ENCODE results near the gene PPP1R7.

The PPP1R7 gene

DNA sequence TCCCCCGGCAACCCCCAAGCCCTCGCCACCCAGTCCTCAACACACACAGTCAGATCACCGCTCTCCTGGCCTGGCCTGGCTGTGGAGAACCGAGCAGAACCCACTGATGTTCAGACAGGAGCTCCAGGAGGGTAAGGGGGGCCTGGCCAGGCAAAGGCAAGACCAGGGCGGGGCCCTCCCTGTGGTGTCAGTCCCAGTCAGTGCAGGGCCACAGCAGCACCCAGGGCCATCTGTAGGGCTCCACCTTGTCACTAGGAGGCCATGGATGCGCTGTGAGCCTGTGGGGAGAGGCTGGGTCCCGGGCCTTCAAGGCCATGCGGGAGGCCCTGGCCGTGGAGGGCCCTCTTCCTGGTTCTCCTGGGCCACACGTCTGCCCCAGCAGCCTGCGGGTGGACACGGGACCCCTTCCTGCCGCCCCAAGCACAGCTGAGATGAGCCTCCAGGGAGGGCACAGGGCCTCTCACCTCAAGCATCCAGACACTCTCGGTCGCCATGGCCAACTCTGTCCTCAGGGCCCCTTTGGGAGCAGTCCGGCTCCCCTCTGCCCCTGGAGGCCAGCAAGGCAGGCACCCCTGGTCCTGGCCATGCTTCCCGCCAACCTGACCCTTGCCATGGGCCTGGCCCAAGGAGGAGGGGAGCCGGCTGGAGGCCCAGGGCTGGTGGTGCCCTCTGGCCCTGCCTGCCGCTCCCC is 40.2 kb downstream of the PPP1R7 start:
- ATAC-seq (ENCODE audit: insufficient read depth, low read depth) (peak; percentile 41; the same call in 1 of the 3 replicates), DNase-seq (no peak)
- Histone ChIP-seq H4K20me1 (ENCODE audit: insufficient read depth, low read length) (0 out of 2 replicates have a peak, but pooled peaks cover 3% of the 10 kb centered on the region), H3K4me3 (ENCODE audit: low read depth in 1 of 2, low read length in 2 of 2) (no peak overlapping the region), H3K9ac (ENCODE audit: low read depth, low read length) (no peak overlapping the region), H3K27me3 (ENCODE audit: insufficient read depth, low read length, poor library complexity) (no peaks in the 10 kb centered on the region), H3K79me2 (ENCODE audit: insufficient read depth, low read length) (no peaks in the 10 kb centered on the region), H3K27ac (ENCODE audit: low read length) (no peak overlapping the region), H2AFZ (ENCODE audit: low read depth, low read length) (no peak overlapping the region), H3K9me3 (ENCODE audit: insufficient read depth, low read length, severe bottlenecking) (no peaks in the 10 kb centered on the region), H3K36me3 (ENCODE audit: insufficient read depth, low read length) (no peaks in the 10 kb centered on the region), H3K4me2 (ENCODE audit: insufficient read depth, low read length) (no peak overlapping the region), H3K4me1 (ENCODE audit: insufficient read depth, low read length) (no peaks in the 10 kb centered on the region)
- TF ChIP-seq, protein P1, sequence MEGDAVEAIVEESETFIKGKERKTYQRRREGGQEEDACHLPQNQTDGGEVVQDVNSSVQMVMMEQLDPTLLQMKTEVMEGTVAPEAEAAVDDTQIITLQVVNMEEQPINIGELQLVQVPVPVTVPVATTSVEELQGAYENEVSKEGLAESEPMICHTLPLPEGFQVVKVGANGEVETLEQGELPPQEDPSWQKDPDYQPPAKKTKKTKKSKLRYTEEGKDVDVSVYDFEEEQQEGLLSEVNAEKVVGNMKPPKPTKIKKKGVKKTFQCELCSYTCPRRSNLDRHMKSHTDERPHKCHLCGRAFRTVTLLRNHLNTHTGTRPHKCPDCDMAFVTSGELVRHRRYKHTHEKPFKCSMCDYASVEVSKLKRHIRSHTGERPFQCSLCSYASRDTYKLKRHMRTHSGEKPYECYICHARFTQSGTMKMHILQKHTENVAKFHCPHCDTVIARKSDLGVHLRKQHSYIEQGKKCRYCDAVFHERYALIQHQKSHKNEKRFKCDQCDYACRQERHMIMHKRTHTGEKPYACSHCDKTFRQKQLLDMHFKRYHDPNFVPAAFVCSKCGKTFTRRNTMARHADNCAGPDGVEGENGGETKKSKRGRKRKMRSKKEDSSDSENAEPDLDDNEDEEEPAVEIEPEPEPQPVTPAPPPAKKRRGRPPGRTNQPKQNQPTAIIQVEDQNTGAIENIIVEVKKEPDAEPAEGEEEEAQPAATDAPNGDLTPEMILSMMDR (IDR thresholded peaks at IDR 0.05; ENCODE audit: borderline replicate concordance, extremely low read depth, low read length, poor library complexity, severe bottlenecking): no peak
- no peak for TF ChIP-seq EZH2 (IDR thresholded peaks at IDR 0.05; ENCODE audit: borderline replicate concordance, low read depth, low read length, severe bottlenecking)

DNA sequence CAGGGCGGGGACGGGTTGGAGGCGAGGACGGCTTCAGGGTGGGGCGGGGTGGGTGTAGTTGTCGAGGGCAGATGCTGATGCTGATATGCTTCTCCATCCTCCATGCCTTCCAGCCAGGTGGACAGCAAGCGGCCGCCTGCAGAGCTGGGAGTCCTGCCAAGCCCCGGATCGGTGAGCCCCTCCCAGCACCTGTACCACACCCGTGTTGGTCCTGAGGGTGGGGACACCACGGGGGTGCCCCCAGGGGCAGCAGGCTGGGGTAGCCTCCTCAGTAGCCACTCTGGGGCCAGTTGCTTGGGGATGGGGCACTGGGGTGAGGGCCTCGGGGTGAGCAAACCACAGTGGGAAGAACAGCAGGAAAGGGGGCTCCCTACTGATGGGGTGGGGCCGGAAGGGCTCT is 40.8 kb downstream of the PPP1R7 start:
- TF ChIP-seq, protein P1 (IDR thresholded peaks at IDR 0.05; ENCODE audit: borderline replicate concordance, extremely low read depth, low read length, poor library complexity, severe bottlenecking): no peak
- TF ChIP-seq EZH2 (IDR thresholded peaks at IDR 0.05; ENCODE audit: borderline replicate concordance, low read depth, low read length, severe bottlenecking): no peak
- ATAC-seq (ENCODE audit: insufficient read depth, low read depth): no peak
- no peaks in the 10 kb centered on the region for H3K9me3 ChIP-seq (ENCODE audit: insufficient read depth, low read length, severe bottlenecking)

DNA sequence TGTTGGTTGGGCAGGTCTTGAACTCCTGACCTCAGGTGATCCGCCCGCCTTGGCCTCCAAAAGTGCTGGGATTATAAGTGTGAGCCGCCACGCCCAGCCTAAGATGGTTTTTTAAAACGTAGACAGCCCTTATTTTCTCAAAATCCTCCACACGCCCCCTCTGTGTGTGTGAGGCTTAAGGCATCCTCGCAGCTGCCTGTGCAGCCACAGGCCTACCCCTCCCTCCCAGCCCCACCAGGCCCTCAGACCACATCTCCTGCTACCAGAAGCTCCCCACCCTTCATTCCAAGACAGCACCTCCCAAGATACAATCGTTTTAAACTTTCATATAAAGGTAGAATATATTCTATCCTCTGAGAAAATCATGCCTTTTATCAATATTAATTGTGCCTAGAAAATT is 43.0 kb downstream of the PPP1R7 start:
- TF ChIP-seq EZH2 (IDR thresholded peaks at IDR 0.05; ENCODE audit: borderline replicate concordance, low read depth, low read length, severe bottlenecking): no peak
- TF ChIP-seq, protein P1 (IDR thresholded peaks at IDR 0.05; ENCODE audit: borderline replicate concordance, extremely low read depth, low read length, poor library complexity, severe bottlenecking): no peak
- ATAC-seq (ENCODE audit: insufficient read depth, low read depth): no peak
- no peaks in the 10 kb centered on the region for H3K27me3 ChIP-seq (ENCODE audit: insufficient read depth, low read length, poor library complexity)
- DNase-seq: no peak
- no peak overlapping the region for H2AFZ ChIP-seq (ENCODE audit: low read depth, low read length)
- no peak overlapping the region for H3K9ac ChIP-seq (ENCODE audit: low read depth, low read length)
- no peak overlapping the region for H3K4me2 ChIP-seq (ENCODE audit: insufficient read depth, low read length)
- H3K4me3 ChIP-seq (ENCODE audit: low read depth in 1 of 2, low read length in 2 of 2): no peak overlapping the region
- 0 out of 2 replicates have a peak, but pooled peaks cover 3% of the 10 kb centered on the region for H4K20me1 ChIP-seq (ENCODE audit: insufficient read depth, low read length)
- H3K79me2 ChIP-seq (ENCODE audit: insufficient read depth, low read length): no peaks in the 10 kb centered on the region
- no peaks in the 10 kb centered on the region for H3K9me3 ChIP-seq (ENCODE audit: insufficient read depth, low read length, severe bottlenecking)
- no peaks in the 10 kb centered on the region for H3K36me3 ChIP-seq (ENCODE audit: insufficient read depth, low read length)
- no peak overlapping the region for H3K27ac ChIP-seq (ENCODE audit: low read length)
- no peaks in the 10 kb centered on the region for H3K4me1 ChIP-seq (ENCODE audit: insufficient read depth, low read length)

More for the DNA sequence above, 40.8 kb downstream of the PPP1R7 start:
- no peak overlapping the region for H3K4me3 ChIP-seq (ENCODE audit: low read depth in 1 of 2, low read length in 2 of 2)
- H3K9ac ChIP-seq (ENCODE audit: low read depth, low read length): no peak overlapping the region
- H2AFZ ChIP-seq (ENCODE audit: low read depth, low read length): no peak overlapping the region
- no peak overlapping the region for H3K27ac ChIP-seq (ENCODE audit: low read length)
- H3K4me2 ChIP-seq (ENCODE audit: insufficient read depth, low read length): no peak overlapping the region
- no peaks in the 10 kb centered on the region for H3K27me3 ChIP-seq (ENCODE audit: insufficient read depth, low read length, poor library complexity)
- H3K4me1 ChIP-seq (ENCODE audit: insufficient read depth, low read length): no peaks in the 10 kb centered on the region
- H4K20me1 ChIP-seq (ENCODE audit: insufficient read depth, low read length): 0 out of 2 replicates have a peak, but pooled peaks cover 3% of the 10 kb centered on the region
- no peaks in the 10 kb centered on the region for H3K36me3 ChIP-seq (ENCODE audit: insufficient read depth, low read length)
- DNase-seq: no peak
- no peaks in the 10 kb centered on the region for H3K79me2 ChIP-seq (ENCODE audit: insufficient read depth, low read length)

All from DND-41 (cell line).